H1 (cell line): ENCODE data around the gene RPS6KA2. TPM values are rescaled to one million over a fixed set of nuclear protein-coding genes. Genes with fewer than 3 reads are reported as not detected.

Experiments
- ASH2L ChIP-seq: fragments of 200-600, 300-600 bp; sonication (generic); IDR thresholded peaks from one replicate; pipeline ENCODE4 v1.7.1; 2017; ENCODE audit warnings: low read length
- CBX8 ChIP-seq: fragments of 300-800, 300-1000 bp; sonication (generic); IDR thresholded peaks from 2 replicates; pipeline ENCODE4 v1.7.1; 2016; ENCODE audit warnings: low read depth, low read length, borderline replicate concordance
- CHD7 ChIP-seq: fragments of 300-600 bp; sonication (generic); IDR thresholded peaks from 2 replicates; pipeline ENCODE4 v1.7.1; 2012; ENCODE audit warnings: low read length, moderate library complexity, mild to moderate bottlenecking, inconsistent platforms; ENCODE audit not compliant: insufficient replicate concordance
- HDAC6 ChIP-seq: IDR thresholded peaks from one replicate; pipeline ENCODE4 v1.7.1; 2012; ENCODE audit warnings: low read depth, mild to moderate bottlenecking, inconsistent platforms, low read length, moderate library complexity
- SIN3A ChIP-seq, 2 experiments: IDR thresholded peaks in 1 of 2; conservative IDR thresholded peaks in 1 of 2; 2 replicates each; pipeline ENCODE4 v1.6.1; 2011 to 2012; ENCODE audit warnings: low read length in 2 of 2, improper control_type of control experiment in 1 of 2, low read depth in 1 of 2, mild to moderate bottlenecking in 1 of 2
- polyA plus RNA-seq, 7 experiments: library from polyadenylated mRNA; depleted of rRNA in 3 of 7; stranded (reverse) in 5 of 7; unstranded in 2 of 7; fragments of >200 nt in 5 of 7; fragments of 200-250 nt in 2 of 7; gene quantifications; 1 replicate in 5 of 7; 2 replicates in 1 of 7; 4 replicates in 1 of 7; pipeline versions ENCODE4 v1.2.1 to v1.2.3, GENCODE V29; 2011 to 2013; ENCODE audit warnings: missing spikeins in 2 of 7, mixed read lengths in 2 of 7
- total RNA-seq: library from RNA; stranded (reverse); fragmentation: NEBNext Ultra II Directional; extraction: Animal tissue kit (Norgen Biotek cat#: 25700); gene quantifications from 2 replicates; pipeline ENCODE4 v1.2.1, GENCODE V29; 2021

Gene RPS6KA2
- total and polyA plus RNA-seq, 2 of the 8 experiments (the other 6 are each of a cell fraction or from before 2014, with no cell fraction given): 8.8 to 25.7 TPM

- TF ChIP-seq CHD7: no peak
- no peak for TF ChIP-seq HDAC6
- no peak for TF ChIP-seq ASH2L
- TF ChIP-seq CBX8: no peak
- no peak for TF ChIP-seq SIN3A (conservative IDR thresholded peaks at IDR 0.05 in 1 of 2, IDR thresholded peaks at IDR 0.05 in 1 of 2; ENCODE audit: low read depth in 1 of 2, low read length in 2 of 2)
Observed at GRCh38 chr6:166540631-166541331, 86.3 kb downstream of the RPS6KA2 start (continued).
